ENCODE data around the gene MKLN1.

Gene MKLN1

GRCh38 chr7:131431756-131432155, 104.1 kb downstream of the MKLN1 start:
- no peak for DNase-seq (ENCODE audit: low read depth)
- TF ChIP-seq, protein P1, sequence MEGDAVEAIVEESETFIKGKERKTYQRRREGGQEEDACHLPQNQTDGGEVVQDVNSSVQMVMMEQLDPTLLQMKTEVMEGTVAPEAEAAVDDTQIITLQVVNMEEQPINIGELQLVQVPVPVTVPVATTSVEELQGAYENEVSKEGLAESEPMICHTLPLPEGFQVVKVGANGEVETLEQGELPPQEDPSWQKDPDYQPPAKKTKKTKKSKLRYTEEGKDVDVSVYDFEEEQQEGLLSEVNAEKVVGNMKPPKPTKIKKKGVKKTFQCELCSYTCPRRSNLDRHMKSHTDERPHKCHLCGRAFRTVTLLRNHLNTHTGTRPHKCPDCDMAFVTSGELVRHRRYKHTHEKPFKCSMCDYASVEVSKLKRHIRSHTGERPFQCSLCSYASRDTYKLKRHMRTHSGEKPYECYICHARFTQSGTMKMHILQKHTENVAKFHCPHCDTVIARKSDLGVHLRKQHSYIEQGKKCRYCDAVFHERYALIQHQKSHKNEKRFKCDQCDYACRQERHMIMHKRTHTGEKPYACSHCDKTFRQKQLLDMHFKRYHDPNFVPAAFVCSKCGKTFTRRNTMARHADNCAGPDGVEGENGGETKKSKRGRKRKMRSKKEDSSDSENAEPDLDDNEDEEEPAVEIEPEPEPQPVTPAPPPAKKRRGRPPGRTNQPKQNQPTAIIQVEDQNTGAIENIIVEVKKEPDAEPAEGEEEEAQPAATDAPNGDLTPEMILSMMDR (IDR thresholded peaks at IDR 0.05; ENCODE audit: low read length, missing control alignments): no peak
- H3K4me3 ChIP-seq (replicated peaks; ENCODE audit: low read depth, low read length): no peak overlapping the region

- TF ChIP-seq, protein P1 (IDR thresholded peaks at IDR 0.05; ENCODE audit: low read length, missing control alignments): no peak
- no peak overlapping the region for H3K4me3 ChIP-seq (replicated peaks; ENCODE audit: low read depth, low read length)
- DNase-seq (ENCODE audit: low read depth): peak; percentile 64
Measured at GRCh38 chr7:131436384-131436783, 108.7 kb downstream of the MKLN1 start.

- TF ChIP-seq, protein P1 (IDR thresholded peaks at IDR 0.05; ENCODE audit: low read length, missing control alignments): no peak
- no peak for DNase-seq (ENCODE audit: low read depth)
- H3K4me3 ChIP-seq (replicated peaks; ENCODE audit: low read depth, low read length): no peak overlapping the region
Measured at GRCh38 chr7:131438969-131439368, 111.3 kb downstream of the MKLN1 start.

DNA sequence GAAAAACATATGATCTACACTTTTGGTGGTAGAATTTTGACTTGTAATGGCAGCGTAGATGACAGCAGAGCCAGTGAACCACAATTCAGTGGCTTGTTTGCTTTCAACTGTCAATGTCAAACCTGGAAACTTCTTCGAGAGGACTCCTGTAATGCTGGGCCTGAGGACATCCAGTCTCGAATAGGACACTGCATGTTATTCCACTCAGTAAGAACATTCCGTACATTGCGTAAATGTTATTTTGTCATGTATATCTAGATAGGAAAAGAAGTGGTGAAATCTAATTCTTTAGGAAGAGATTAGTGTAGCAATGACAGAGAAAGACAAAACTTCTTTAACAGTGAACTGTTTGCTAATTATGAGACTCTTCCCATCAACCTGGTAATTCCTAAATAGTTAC, 115.8 kb downstream of the MKLN1 start:
- DNase-seq (ENCODE audit: low read depth): peak; percentile 72
- TF ChIP-seq, protein P1 (IDR thresholded peaks at IDR 0.05; ENCODE audit: low read length, missing control alignments): no peak
- H3K4me3 ChIP-seq (replicated peaks; ENCODE audit: low read depth, low read length): no peak overlapping the region

- no peak overlapping the region for H3K4me3 ChIP-seq (replicated peaks; ENCODE audit: low read depth, low read length)
- TF ChIP-seq, protein P1 (IDR thresholded peaks at IDR 0.05; ENCODE audit: low read length, missing control alignments): no peak
- DNase-seq (ENCODE audit: low read depth): no peak
Measured at GRCh38 chr7:131444683-131445082, 117.0 kb downstream of the MKLN1 start.

GRCh38 chr7:131449373-131449902, 121.8 kb downstream of the MKLN1 start:
- no peak overlapping the region for H3K4me3 ChIP-seq (replicated peaks; ENCODE audit: low read depth, low read length)
- TF ChIP-seq, protein P1 (IDR thresholded peaks at IDR 0.05; ENCODE audit: low read length, missing control alignments): no peak
- no peak for DNase-seq (ENCODE audit: low read depth)

DNA sequence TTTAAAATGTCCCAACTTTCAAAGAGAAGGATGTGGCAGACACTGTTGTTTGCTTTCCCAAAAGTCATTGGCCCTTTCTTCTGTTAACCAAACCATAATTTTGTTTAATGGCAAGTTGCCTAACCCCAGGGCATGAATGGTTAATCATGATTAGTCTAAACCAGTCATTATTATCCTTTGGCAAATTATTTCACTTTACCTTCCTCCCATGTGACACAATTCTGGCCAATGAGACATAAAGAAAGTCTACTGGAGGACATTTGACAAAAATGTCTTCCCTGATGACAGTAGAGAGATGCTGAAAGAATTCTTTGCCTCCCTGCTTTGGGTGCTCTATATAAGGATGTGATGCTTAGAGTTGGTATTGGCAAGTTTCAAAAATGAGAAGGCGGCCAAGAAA, 126.8 kb downstream of the MKLN1 start:
- no peak for DNase-seq (ENCODE audit: low read depth)
- no peak overlapping the region for H3K4me3 ChIP-seq (replicated peaks; ENCODE audit: low read depth, low read length)
- TF ChIP-seq, protein P1 (IDR thresholded peaks at IDR 0.05; ENCODE audit: low read length, missing control alignments): no peak
